T-cell (primary cell): ENCODE measurements around the gene CPZ. TPM values are rescaled to one million over a fixed set of nuclear protein-coding genes. Genes with fewer than 3 reads are reported as not detected.

Source experiments
- ATAC-seq, 4 experiments: fragments of 200-7000 bp in 3 of 4; fragments of 150-1000 bp in 1 of 4; cut with Tn5 transposase; replicated peaks in 1 of 4; 1 replicate in 3 of 4; 2 replicates in 1 of 4; pipeline ENCODE4 v1.10.0; 2021; ENCODE audit warnings: moderate library complexity in 3 of 4, mild to moderate bottlenecking in 2 of 4, moderate number of reproducible peaks in 1 of 4
- CTCF ChIA-PET, 2 donors: fragments of 300-600 bp; sonication (Branson Sonifier 250); formaldehyde crosslinking; loops; one replicate each; lab custom pipeline; 2022; ENCODE audit warnings: antibody characterized with exemption in 2 of 2; lab: Charles Lee
- POLR2A ChIA-PET, 2 donors: fragments of 300-600 bp; sonication (Branson Sonifier 250); formaldehyde crosslinking; loops; one replicate each; lab custom pipeline; 2022; ENCODE audit warnings: antibody characterized with exemption in 2 of 2; lab: Charles Lee
- DNase-seq, 35 experiments: peaks; one replicate each; pipeline versions ENCODE4 v3.0.0 to v3.0.0-alpha.2; 2013 to 2023
- H3K27ac ChIP-seq: one replicate; pipeline ENCODE4 v1.5.1; 2013; ENCODE audit warnings: low read length
- H3K27me3 ChIP-seq, 2 experiments: replicated peaks in 1 of 2; 1 replicate in 1 of 2; 2 replicates in 1 of 2; pipeline versions ENCODE4 v1.6.1 to v1.7.0; 2013; ENCODE audit warnings: low read length in 1 of 2, mixed read lengths in 1 of 2; ENCODE audit not compliant: control insufficient read depth in 2 of 2, insufficient read depth in 2 of 2; ENCODE audit errors: extremely low read depth in 1 of 2
- H3K36me3 ChIP-seq, 2 donors: 1 replicate in 1 of 2; 2 replicates in 1 of 2; pipeline versions ENCODE4 v1.6.1 to v1.7.0; 2013; ENCODE audit warnings: low read length in 1 of 2; ENCODE audit not compliant: control insufficient read depth in 2 of 2, insufficient read depth in 1 of 2; ENCODE audit errors: extremely low read depth in 1 of 2
- H3K4me1 ChIP-seq, 2 experiments: 1 replicate in 1 of 2; 2 replicates in 1 of 2; pipeline versions ENCODE4 v1.6.1 to v1.7.0; 2013; ENCODE audit warnings: low read length in 2 of 2, mixed read lengths in 1 of 2; ENCODE audit not compliant: insufficient read depth in 2 of 2, control insufficient read depth in 1 of 2; ENCODE audit errors: extremely low read depth in 1 of 2
- H3K4me3 ChIP-seq, 2 donors: 1 replicate in 1 of 2; 2 replicates in 1 of 2; pipeline versions ENCODE4 v1.5.1 to v1.7.0; 2013; ENCODE audit warnings: mild to moderate bottlenecking in 2 of 2, low read length in 1 of 2, moderate library complexity in 1 of 2; ENCODE audit not compliant: control insufficient read depth in 1 of 2; ENCODE audit errors: extremely low read depth in 1 of 2
- H3K9me3 ChIP-seq: 2 replicates; pipeline ENCODE4 v1.7.0; 2013
- H3K27ac Mint-ChIP-seq, 2 donors: one replicate each; pipeline ENCODE4 v1.8.0; 2020 to 2021; ENCODE audit warnings: mild to moderate bottlenecking in 2 of 2, mixed read lengths in 2 of 2
- H3K27me3 Mint-ChIP-seq, 2 donors: one replicate each; pipeline ENCODE4 v1.8.0; 2021 to 2022; ENCODE audit warnings: mixed read lengths in 2 of 2
- H3K36me3 Mint-ChIP-seq: one replicate; pipeline ENCODE4 v1.8.0; 2021; ENCODE audit warnings: mixed read lengths
- H3K4me1 Mint-ChIP-seq, 3 donors: one replicate each; pipeline ENCODE4 v1.8.0; 2020 to 2022; ENCODE audit warnings: mixed read lengths in 3 of 3, mild to moderate bottlenecking in 1 of 3
- H3K4me3 Mint-ChIP-seq, 3 donors: one replicate each; pipeline ENCODE4 v1.8.0; 2020 to 2022; ENCODE audit warnings: mild to moderate bottlenecking in 3 of 3, mixed read lengths in 3 of 3, moderate library complexity in 3 of 3
- H3K9me3 Mint-ChIP-seq, 3 donors: one replicate each; pipeline ENCODE4 v1.8.0; 2020 to 2022; ENCODE audit warnings: mixed read lengths in 3 of 3
- WGBS: methylation state at CpG from one replicate; pipeline ENCODE4 v1.1.5; 2013; ENCODE audit warnings: missing lambda C conversion rate; ENCODE audit not compliant: insufficient coverage; 5-methylcytosine and 5-hydroxymethylcytosine counted together
- total RNA-seq, 35 experiments: library from RNA in 6 of 35; stranded (reverse) in 6 of 35; fragments of 120-200 nt in 1 of 35; gene quantifications; one replicate each; pipeline versions ENCODE4 v1.2.1 to v1.2.4 and lab custom pipeline; 2013 to 2026

CPZ gene
- total RNA-seq (under 1 TPM in 2 of 5 donors, not detected in 3; 0.18 to 0.32 TPM), total RNA-seq (lab: John Stamatoyannopoulos, UW) (0 to 0.07 (median 0) reads per million in 29 experiments)
- not detected for total RNA-seq (2013)

- H3K27me3 Mint-ChIP-seq = peaks cover 26 to 45% of the 10 kb centered on the region in 2 donors
- ChIA-PET POLR2A (no interaction called here), CTCF (no interaction called here)
- Histone ChIP-seq H3K27me3 (peaks cover 0 to 68% of the 10 kb centered on the region in 2 experiments), H3K9me3 (no peaks in the 10 kb centered on the region), H3K36me3 (no peaks in the 10 kb centered on the region), H3K27ac (no peak within 1 kb of the TSS), H3K4me3 (no peak within 1 kb of the TSS), H3K4me1 (no peaks in the 10 kb centered on the region)
- H3K27ac Mint-ChIP-seq = no peak within 1 kb of the TSS
- DNase-seq (no peak), ATAC-seq (no peak)
- H3K36me3 Mint-ChIP-seq = no peaks in the 10 kb centered on the region
- no peaks in the 10 kb centered on the region for H3K9me3 Mint-ChIP-seq
- H3K4me1 Mint-ChIP-seq = no peaks in the 10 kb centered on the region
- no peak within 1 kb of the TSS for H3K4me3 Mint-ChIP-seq
- 5% methylated on average over 56 of the region's 58 CpGs for WGBS
These were observed at the start of gene CPZ for GRCh38 chr4:8592366-8593263. Gene CPZ, plus strand, starts transcription at chr4:8592765. Its CDS starts 69 bp downstream, at chr4:8592834.

GRCh38 chr4:8542776-8543525 is 49.6 kb upstream of the CPZ start:
- no peak overlapping the region for H3K27ac ChIP-seq
- WGBS = 85% methylated on average over 13 of the region's 16 CpGs
- no peak overlapping the region for H3K4me3 Mint-ChIP-seq

GRCh38 chr4:8543623-8544022 is 48.9 kb upstream of the CPZ start:
- ChIA-PET CTCF (no interaction called here), POLR2A (no interaction called here)
- no peak overlapping the region for H3K4me3 ChIP-seq
- peaks cover 0 to 4% of the 10 kb centered on the region in 2 donors for H3K27me3 Mint-ChIP-seq
- H3K9me3 Mint-ChIP-seq = no peaks in the 10 kb centered on the region
- 80% methylated on average over 5 of the region's 10 CpGs for WGBS
- no peak overlapping the region for H3K4me3 Mint-ChIP-seq
- H3K4me1 Mint-ChIP-seq = peaks cover 0 to 9% (median 2%) of the 10 kb centered on the region in 3 donors
- H3K27ac Mint-ChIP-seq = no peak overlapping the region
- no peak overlapping the region for H3K27ac ChIP-seq
- DNase-seq (no peak), ATAC-seq (no peak)
- H3K9me3 ChIP-seq = no peaks in the 10 kb centered on the region
- H3K4me1 ChIP-seq = peaks cover 0 to 15% of the 10 kb centered on the region in 2 experiments
- H3K36me3 ChIP-seq = no peaks in the 10 kb centered on the region
- peaks cover 0 to 8% of the 10 kb centered on the region in 2 experiments for H3K27me3 ChIP-seq
- no peaks in the 10 kb centered on the region for H3K36me3 Mint-ChIP-seq

More at GRCh38 chr4:8542776-8543525, 49.6 kb upstream of the CPZ start:
- Histone ChIP-seq H3K4me3 (no peak overlapping the region), H3K9me3 (no peaks in the 10 kb centered on the region), H3K27me3 (peaks cover 0 to 8% of the 10 kb centered on the region in 2 experiments), H3K4me1 (peaks cover 0 to 15% of the 10 kb centered on the region in 2 experiments), H3K36me3 (no peaks in the 10 kb centered on the region)
- H3K27ac Mint-ChIP-seq = no peak overlapping the region
- DNase-seq (no peak), ATAC-seq (no peak)
- CTCF ChIA-PET = no interaction called here
- H3K9me3 Mint-ChIP-seq = no peaks in the 10 kb centered on the region
- POLR2A ChIA-PET = no interaction called here
- peaks cover 0 to 9% (median 2%) of the 10 kb centered on the region in 3 donors for H3K4me1 Mint-ChIP-seq
- H3K36me3 Mint-ChIP-seq = no peaks in the 10 kb centered on the region
- H3K27me3 Mint-ChIP-seq = peaks cover 2 to 4% of the 10 kb centered on the region in 2 donors

GRCh38 chr4:8544282-8544681 is 48.3 kb upstream of the CPZ start:
- Histone ChIP-seq H3K27me3 (peaks cover 0 to 8% of the 10 kb centered on the region in 2 experiments), H3K36me3 (no peaks in the 10 kb centered on the region), H3K27ac (no peak overlapping the region), H3K4me3 (no peak overlapping the region), H3K4me1 (peaks cover 0 to 13% of the 10 kb centered on the region in 2 experiments), H3K9me3 (no peaks in the 10 kb centered on the region)
- no peaks in the 10 kb centered on the region for H3K9me3 Mint-ChIP-seq
- DNase-seq (no peak), ATAC-seq (no peak)
- no peaks in the 10 kb centered on the region for H3K36me3 Mint-ChIP-seq
- H3K27me3 Mint-ChIP-seq = peaks cover 0 to 4% of the 10 kb centered on the region in 2 donors
- WGBS = 96% methylated on average over 3 of the region's 3 CpGs
- no peak overlapping the region for H3K4me3 Mint-ChIP-seq
- H3K27ac Mint-ChIP-seq = no peak overlapping the region
- CTCF ChIA-PET = no interaction called here
- POLR2A ChIA-PET = no interaction called here
- peaks cover 0 to 9% (median 2%) of the 10 kb centered on the region in 3 donors for H3K4me1 Mint-ChIP-seq

- Histone ChIP-seq H3K9me3 (no peaks in the 10 kb centered on the region), H3K4me1 (peaks cover 0 to 8% of the 10 kb centered on the region in 2 experiments), H3K27ac (no peak overlapping the region), H3K4me3 (no peak overlapping the region), H3K27me3 (peaks cover 0 to 8% of the 10 kb centered on the region in 2 experiments), H3K36me3 (no peaks in the 10 kb centered on the region)
- DNase-seq (no peak), ATAC-seq (no peak)
- no peak overlapping the region for H3K27ac Mint-ChIP-seq
- no peak overlapping the region for H3K4me3 Mint-ChIP-seq
- peaks cover 0 to 5% (median 2%) of the 10 kb centered on the region in 3 donors for H3K4me1 Mint-ChIP-seq
- ChIA-PET POLR2A (no interaction called here), CTCF (no interaction called here)
- H3K9me3 Mint-ChIP-seq = no peaks in the 10 kb centered on the region
- H3K36me3 Mint-ChIP-seq = no peaks in the 10 kb centered on the region
- peaks cover 0 to 4% of the 10 kb centered on the region in 2 donors for H3K27me3 Mint-ChIP-seq
- 63% methylated on average over 30 of the region's 32 CpGs for WGBS
These were observed 47.7 kb upstream of the CPZ start for GRCh38 chr4:8544741-8545438.

- CTCF ChIA-PET = no interaction called here
- no peaks in the 10 kb centered on the region for H3K36me3 Mint-ChIP-seq
- POLR2A ChIA-PET = no interaction called here
- no peak for ATAC-seq
- Histone ChIP-seq H3K27ac (no peak overlapping the region), H3K36me3 (no peaks in the 10 kb centered on the region), H3K4me3 (no peak overlapping the region), H3K27me3 (peaks cover 0 to 8% of the 10 kb centered on the region in 2 experiments), H3K4me1 (peaks cover 0 to 3% of the 10 kb centered on the region in 2 experiments), H3K9me3 (no peaks in the 10 kb centered on the region)
- H3K4me3 Mint-ChIP-seq = no peak overlapping the region
- no peaks in the 10 kb centered on the region for H3K9me3 Mint-ChIP-seq
- H3K27me3 Mint-ChIP-seq = peaks cover 0 to 4% of the 10 kb centered on the region in 2 donors
- no peaks in the 10 kb centered on the region for H3K4me1 Mint-ChIP-seq
- H3K27ac Mint-ChIP-seq = no peak overlapping the region
- DNase-seq = no peak
- 70% methylated on average over 8 of the region's 9 CpGs for WGBS
These were observed 47.2 kb upstream of the CPZ start for GRCh38 chr4:8545439-8545765.
